Cerebellar nuclear complex (tissue), 1 donor: ENCODE data around the gene LEMD2.

ENCODE experiments used
- DNase-seq, 2 experiments: peaks; one replicate each; lab custom pipeline; 2025; lab: John Stamatoyannopoulos, UW

The LEMD2 gene

GRCh38 chr6:33819021-33819420 lies 30.1 kb upstream of the LEMD2 start:
- no peak for DNase-seq

- no peak for DNase-seq
Measured at GRCh38 chr6:33818293-33818692, 29.4 kb upstream of the LEMD2 start.

- no peak for DNase-seq
Measured at GRCh38 chr6:33817489-33817888, 28.6 kb upstream of the LEMD2 start.

GRCh38 chr6:33816911-33817310 lies 28.0 kb upstream of the LEMD2 start:
- no peak for DNase-seq

- peak in 1 of 2 experiments; percentile 6 for DNase-seq
Measured at GRCh38 chr6:33815854-33816253, 26.9 kb upstream of the LEMD2 start.

DNA sequence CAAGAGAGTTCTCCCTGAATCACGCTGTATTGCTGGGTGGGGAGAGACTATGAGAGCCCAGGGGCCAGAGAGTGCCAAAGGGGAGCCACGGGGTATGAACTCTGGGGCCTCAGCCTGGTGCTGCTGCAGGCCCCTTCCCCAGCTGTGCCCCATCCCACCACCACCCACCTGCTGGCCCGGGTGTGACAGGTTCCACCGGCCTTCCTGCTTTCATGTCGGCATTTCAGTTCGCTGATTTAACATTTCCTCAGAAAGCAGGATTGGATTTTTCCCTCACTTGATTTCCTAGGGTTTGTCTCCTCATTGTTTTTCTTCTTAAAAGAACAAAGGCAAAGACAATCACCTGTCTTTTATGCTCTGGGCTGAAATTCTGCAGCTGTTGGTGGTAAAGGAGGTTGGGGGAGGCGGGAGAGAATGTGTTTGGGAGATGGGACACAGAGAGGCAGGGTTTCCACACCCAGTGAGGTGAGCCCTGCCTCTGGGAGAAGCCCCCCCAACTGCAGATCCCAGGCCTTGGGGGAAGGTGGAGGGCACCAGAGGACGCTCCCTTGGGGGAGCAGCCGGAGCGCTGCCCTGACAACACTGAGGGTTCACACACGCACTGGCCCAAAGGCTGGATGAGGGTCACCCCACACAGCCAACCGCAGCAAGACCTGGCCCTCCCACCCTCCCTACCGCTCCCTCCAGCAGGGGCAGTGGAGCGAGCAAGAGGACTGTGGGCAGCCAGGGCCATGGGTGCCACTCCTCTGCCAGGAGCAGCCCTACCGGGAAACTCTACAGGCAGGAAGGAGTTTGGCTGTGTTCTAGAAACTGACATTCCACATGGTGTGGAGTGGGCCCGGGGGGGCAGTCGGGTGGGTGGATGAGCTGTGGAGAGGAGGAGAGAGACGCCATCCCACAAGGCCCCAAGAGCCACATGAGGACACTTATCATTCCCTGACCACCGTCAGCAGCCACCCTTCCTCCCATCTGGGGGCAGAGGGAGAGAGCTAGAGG lies 25.4 kb upstream of the LEMD2 start:
- no peak for DNase-seq

DNA sequence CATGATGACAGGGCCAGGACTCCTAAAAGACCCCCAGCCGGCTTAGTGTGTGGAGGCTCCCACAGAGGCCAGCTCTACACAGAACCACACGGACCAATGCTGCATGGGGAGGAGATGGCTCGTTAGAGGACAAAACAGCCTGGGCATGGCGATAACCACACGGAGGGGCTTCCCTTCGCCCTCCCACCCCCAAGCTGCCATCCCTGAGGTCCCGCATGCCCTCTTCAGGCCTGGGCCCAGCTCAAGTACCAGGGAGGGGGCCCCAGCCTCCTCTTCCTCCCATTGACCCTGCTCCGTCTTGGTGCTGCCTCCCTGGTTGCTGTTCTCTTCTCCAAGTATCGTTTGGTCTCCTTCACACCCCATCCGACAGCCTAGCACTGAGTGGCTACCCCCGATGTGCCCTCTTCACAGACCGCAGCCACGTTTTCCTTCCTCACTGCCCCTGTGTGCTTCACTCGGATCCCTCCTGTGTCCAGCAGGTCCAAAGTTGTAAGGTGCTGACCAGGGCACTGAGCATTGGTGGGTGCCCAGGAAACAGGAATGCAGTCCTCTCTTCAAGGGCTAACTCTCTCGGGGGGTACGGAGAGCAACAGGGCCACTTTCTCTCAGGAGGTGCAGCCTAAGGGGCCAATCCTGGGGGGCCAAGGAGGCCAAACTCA lies 24.4 kb upstream of the LEMD2 start:
- DNase-seq, result no peak

DNA sequence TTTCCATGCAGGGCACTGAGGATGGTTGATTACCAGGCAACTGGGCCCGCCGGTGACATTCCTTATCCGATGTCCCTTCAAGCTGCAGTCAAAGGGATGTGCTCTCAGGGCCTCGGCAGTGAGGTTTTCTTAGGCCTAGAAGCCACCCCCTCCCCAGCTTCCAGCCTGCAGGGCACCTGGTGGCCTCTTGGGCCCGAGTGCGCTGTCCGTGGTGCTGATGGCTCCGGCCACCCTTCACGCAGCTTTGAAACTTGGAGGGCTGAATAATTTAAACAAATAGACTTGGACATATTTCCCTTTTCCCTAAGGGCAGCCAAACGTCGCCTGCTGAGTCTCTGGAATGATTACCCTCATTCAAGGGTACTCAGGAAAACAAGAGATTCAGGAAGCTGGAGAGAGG lies 23.7 kb upstream of the LEMD2 start:
- DNase-seq, result no peak

DNA sequence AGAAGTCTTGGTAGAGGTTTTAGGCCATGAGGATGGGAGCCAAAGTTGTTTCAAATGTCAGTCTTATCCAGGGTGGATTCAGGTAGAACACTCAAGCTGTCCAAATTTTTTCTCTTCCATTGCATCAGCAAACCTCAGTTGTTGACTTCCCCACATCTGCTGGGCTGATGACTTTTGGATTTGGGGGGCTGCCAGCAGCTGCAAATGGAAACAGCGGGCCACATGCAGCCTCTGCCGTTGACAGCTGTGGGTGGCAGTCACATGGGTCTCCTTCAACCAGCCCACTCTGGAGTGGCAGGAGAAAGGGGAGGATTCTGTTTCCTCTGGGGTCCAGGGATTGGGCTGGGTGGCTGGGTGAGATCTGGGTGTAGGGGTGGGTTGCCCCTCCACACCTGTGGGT lies 20.7 kb upstream of the LEMD2 start:
- no peak for DNase-seq

DNA sequence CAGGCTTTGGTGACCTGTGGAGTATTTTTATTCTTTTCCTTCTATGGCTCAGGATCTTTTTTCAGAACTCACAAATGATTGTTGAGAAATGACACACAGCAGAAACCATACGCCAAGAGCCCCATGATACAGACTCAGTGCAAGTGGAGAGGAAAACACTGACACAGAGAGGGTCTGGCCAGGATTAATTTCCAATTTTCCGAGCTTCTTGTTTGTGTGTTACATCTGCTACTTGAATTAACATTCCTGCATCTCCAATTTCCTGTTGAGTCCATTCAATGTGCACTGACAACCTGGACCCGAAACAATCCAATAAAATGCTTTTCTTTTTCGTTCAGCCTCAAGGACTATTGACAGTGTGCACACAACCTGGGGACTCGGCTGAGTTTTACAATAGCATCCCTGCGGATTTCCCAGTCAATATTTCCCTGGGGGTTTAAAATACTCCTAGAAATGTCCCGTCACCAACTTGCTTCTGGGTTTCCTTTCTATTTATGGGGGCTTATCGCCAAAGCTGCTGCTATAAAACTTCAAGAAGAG lies 19.8 kb upstream of the LEMD2 start:
- no peak for DNase-seq

- no peak for DNase-seq
Measured at GRCh38 chr6:33807606-33808005, 18.7 kb upstream of the LEMD2 start.

DNA sequence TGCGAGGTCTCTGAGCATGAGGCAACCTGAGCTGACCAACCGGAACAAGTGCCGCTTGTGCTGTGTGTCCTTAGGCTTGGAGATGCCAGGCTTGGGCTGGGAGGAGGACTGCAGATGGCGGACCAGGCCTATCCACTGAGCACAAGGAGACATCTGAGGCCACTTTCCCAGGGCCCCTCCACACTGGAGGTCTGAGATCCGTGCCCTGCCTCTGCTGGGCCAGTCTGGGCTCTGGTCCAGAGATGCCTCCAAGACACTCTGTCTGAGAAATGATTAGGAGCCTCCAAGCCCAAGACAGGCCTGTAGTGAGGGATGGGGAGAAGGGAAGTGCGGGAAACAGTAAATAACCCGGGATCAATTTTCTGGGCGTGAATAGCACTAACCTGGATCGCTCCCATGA lies 17.9 kb upstream of the LEMD2 start:
- no peak for DNase-seq

DNA sequence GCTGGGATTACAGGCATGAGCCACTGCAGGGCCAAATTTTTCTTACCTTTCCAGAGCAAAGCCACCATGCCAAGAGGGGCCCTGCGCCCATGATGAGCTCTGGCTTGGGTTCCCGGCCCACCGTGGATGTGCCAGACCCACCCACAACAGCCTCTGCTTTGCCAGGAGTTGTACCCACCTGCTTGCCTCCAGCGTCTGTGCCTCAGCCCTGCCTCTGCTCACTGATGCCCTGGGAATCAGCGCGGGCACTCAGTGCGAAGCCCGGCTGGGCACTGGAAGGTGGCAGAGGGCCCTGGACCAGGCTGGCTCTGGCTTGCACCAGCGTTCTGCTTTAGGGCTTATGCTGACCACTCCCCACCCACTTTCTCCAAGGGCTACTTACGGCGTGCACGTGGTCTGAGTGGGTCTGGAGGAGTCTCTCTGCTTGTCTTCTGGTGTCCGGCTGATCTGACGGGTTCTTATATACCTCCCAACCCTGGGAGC lies 14.7 kb upstream of the LEMD2 start, which contains the start of gene MLN:
TSS of gene MLN (minus strand) at position 433 of the 483 bp plus-strand sequence. CDS start 2,840 bp downstream, outside the sequence.
- no peak for DNase-seq

DNA sequence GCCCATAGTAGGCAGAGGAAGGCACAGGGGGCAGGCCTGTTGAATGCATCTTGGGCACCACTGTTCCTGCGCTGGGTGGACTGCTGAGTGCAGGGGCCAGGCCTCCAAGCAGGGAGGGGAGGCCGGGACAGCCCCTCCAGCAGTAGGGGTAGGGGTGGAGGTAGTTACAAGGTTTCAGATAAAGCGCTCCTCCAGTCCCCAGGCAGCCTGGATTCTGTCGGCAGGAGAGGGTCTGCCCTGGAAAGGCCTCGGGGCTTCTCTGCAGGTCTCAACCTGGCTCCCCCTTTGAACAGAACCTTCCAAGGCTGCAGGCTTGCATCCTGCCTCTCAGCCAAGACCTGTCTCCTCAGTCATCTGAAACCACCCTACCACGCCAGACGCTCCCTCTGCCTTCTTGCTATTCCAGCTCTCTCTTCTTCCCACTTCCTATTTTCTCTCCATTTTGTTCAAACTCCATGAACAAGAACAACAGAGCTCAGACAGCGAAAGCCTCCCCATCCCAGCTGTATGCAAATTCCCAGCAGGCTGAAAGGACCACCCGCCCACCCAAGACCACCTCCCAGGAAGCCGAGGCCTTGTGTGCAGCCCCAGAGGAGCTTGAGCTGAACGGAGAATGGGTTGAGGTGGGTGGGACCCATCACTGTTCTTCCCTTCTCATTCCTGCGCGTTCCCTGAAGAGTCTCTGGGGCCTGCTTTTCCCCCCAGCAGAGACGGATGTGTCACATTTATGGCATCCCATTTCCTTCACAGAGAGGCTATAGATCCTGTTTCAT lies 13.4 kb upstream of the LEMD2 start:
- no peak for DNase-seq

GRCh38 chr6:33801611-33802010 lies 12.7 kb upstream of the LEMD2 start:
- DNase-seq, result no peak

GRCh38 chr6:33800248-33800969 lies 11.5 kb upstream of the LEMD2 start:
- DNase-seq, result no peak

- DNase-seq, result no peak
Measured at GRCh38 chr6:33799454-33800113, 10.7 kb upstream of the LEMD2 start.

- no peak for DNase-seq
Measured at GRCh38 chr6:33798343-33798848, 9.5 kb upstream of the LEMD2 start.

GRCh38 chr6:33797626-33798342 lies 8.9 kb upstream of the LEMD2 start:
- DNase-seq, result no peak
